ENCODE measurements around the gene CSH1.
"Not testable (repeated sequence)": the region's sequence is repeated elsewhere in the genome, so short reads cannot be mapped to it uniquely, and the experiment has no call there.

Gene CSH1

GRCh38 chr17:63896524-63897354, at the start of gene CSH1:
TSS of gene CSH1 (minus strand) at chr17:63896574. CDS start at chr17:63896511, 63 bp downstream.
- intact Hi-C loops (cut with DNase I; ENCODE audit: low total_unique reads); H3K36me3 ChIP-seq; H3K4me1 ChIP-seq; H3K9me3 ChIP-seq; H3K4me3 ChIP-seq; H3K27me3 ChIP-seq; DNase-seq; H3K27ac ChIP-seq: not testable (repeated sequence)

- no peaks in the 10 kb centered on the region for H3K9me3 ChIP-seq
- intact Hi-C loops (cut with DNase I; ENCODE audit: low total_unique reads): no loop called here
- DNase-seq: no peak
- TF ChIP-seq, protein P1, sequence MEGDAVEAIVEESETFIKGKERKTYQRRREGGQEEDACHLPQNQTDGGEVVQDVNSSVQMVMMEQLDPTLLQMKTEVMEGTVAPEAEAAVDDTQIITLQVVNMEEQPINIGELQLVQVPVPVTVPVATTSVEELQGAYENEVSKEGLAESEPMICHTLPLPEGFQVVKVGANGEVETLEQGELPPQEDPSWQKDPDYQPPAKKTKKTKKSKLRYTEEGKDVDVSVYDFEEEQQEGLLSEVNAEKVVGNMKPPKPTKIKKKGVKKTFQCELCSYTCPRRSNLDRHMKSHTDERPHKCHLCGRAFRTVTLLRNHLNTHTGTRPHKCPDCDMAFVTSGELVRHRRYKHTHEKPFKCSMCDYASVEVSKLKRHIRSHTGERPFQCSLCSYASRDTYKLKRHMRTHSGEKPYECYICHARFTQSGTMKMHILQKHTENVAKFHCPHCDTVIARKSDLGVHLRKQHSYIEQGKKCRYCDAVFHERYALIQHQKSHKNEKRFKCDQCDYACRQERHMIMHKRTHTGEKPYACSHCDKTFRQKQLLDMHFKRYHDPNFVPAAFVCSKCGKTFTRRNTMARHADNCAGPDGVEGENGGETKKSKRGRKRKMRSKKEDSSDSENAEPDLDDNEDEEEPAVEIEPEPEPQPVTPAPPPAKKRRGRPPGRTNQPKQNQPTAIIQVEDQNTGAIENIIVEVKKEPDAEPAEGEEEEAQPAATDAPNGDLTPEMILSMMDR (IDR thresholded peaks at IDR 0.05): no peak
- H3K36me3 ChIP-seq: no peaks in the 10 kb centered on the region
- no peak overlapping the region for H3K27ac ChIP-seq
- H3K27me3 ChIP-seq: peaks cover 0 to 41% of the 10 kb centered on the region in 2 donors
- H3K4me1 ChIP-seq: peaks cover 0 to 2% (median 0%) of the 10 kb centered on the region in 4 donors
- H3K4me3 ChIP-seq: no peak overlapping the region
Observed at GRCh38 chr17:63945784-63946439, 49.5 kb upstream of the CSH1 start.

DNA sequence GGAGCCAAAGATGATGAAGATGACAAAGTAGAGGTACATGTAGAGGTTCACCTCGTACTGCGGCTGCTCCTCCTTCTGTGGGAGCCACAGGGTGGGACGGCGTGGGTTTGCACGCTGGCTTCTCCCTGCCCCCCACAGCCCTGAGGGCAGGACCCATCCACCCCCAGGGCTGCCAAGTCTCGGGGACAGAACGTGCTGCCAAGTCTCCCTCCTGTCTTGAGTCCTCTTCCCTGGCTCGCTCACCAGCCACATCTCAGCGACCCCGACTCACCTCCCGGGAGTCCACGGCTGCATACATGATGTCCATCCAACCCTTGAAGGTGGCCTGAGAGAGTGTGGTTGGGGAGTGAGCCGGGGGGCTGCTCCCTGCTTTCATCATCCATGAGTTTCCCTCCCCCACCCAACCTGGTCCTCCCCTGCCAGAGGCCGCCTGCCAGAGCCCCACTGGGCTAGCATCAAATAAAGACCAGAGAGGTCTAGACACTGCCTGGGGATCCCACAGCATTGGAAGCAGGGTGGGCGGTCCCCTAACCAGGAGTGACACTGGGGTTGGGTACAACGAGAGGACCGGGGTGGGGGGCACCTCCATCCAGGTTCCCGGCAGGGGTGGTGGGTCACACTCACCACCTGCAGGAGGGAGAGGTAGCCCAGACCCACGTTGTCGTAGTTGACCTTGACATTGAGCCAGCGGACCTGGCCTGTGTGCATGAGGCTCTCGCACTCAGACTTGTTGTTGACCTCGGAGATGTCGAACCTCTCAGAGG, 48.5 kb upstream of the CSH1 start:
- no peak for DNase-seq
- Histone ChIP-seq H3K27me3 (peaks cover 0 to 31% of the 10 kb centered on the region in 2 donors), H3K4me1 (peaks cover 0 to 2% (median 0%) of the 10 kb centered on the region in 4 donors), H3K36me3 (no peaks in the 10 kb centered on the region), H3K4me3 (no peak overlapping the region), H3K9me3 (no peaks in the 10 kb centered on the region), H3K27ac (no peak overlapping the region)
- intact Hi-C loops (cut with DNase I; ENCODE audit: low total_unique reads): no loop called here
- TF ChIP-seq, protein P1 (IDR thresholded peaks at IDR 0.05): no peak

GRCh38 chr17:63943745-63944144, 47.4 kb upstream of the CSH1 start:
- peaks cover 0 to 19% of the 10 kb centered on the region in 2 donors for H3K27me3 ChIP-seq
- H3K36me3 ChIP-seq: no peaks in the 10 kb centered on the region
- TF ChIP-seq, protein P1 (IDR thresholded peaks at IDR 0.05): no peak
- H3K9me3 ChIP-seq: no peaks in the 10 kb centered on the region
- H3K4me3 ChIP-seq: no peak overlapping the region
- intact Hi-C loops (cut with DNase I; ENCODE audit: low total_unique reads): no loop called here
- no peak overlapping the region for H3K27ac ChIP-seq
- peaks cover 0 to 2% (median 0%) of the 10 kb centered on the region in 4 donors for H3K4me1 ChIP-seq
- no peak for DNase-seq

DNA sequence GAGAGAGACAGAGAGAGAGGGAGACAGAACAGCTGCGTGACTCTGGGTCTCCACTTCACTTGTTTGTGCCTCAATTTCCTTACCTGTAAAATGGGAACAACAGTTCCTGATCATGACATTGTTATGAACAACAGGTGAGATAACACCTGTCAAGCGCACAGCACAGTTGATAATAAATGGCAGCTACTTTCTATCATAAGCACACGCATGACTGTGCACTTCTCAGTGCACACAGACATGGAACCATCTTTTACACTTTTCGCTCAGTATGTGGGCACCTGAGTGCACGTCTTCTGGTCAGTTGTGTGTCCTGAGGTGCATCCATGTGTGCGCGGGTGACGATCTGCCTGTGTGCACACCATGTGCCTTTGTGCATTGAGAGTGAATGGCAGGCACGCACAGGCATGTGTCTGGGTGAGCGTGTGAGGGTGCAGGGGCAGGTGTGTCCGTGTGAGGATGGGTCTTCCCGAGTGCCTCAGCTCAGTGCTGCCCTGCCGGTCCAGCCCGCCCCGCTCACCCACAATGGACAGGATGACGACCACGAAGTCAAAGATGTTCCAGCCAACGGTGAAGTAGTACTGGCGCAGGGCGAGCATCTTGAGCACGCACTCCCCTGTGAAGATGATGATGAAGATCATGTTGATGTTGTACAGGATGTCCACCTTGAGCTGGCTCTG, 46.1 kb upstream of the CSH1 start:
- intact Hi-C loops (cut with DNase I; ENCODE audit: low total_unique reads): no loop called here
- H3K27me3 ChIP-seq: peaks cover 0 to 13% of the 10 kb centered on the region in 2 donors

More for the DNA sequence above, 46.1 kb upstream of the CSH1 start:
- no peaks in the 10 kb centered on the region for H3K9me3 ChIP-seq
- H3K27ac ChIP-seq: no peak overlapping the region
- no peak for DNase-seq
- H3K4me3 ChIP-seq: no peak overlapping the region
- H3K4me1 ChIP-seq: peaks cover 0 to 2% (median 0%) of the 10 kb centered on the region in 4 donors
- TF ChIP-seq, protein P1 (IDR thresholded peaks at IDR 0.05): no peak
- no peaks in the 10 kb centered on the region for H3K36me3 ChIP-seq
